ENCODE measurements around the gene METTL16. TPM values are rescaled to one million over a fixed set of nuclear protein-coding genes. Genes with fewer than 3 reads are reported as not detected.
A peak's percentile ranks its signal among the peaks of the same experiment; 100 is the strongest.

The METTL16 gene
- total RNA-seq, 1 donor from 2014 or later = 39.3 TPM

GRCh38 chr17:2398655-2399571, 112.8 kb downstream of the METTL16 start:
- Mint-ChIP-seq H3K4me1 (ENCODE audit: unreplicated experiment) (peaks cover 36% of the 10 kb centered on the region), H3K36me3 (no peaks in the 10 kb centered on the region), H3K27ac (peak overlapping the region; percentile 100), H3K27me3 (no peaks in the 10 kb centered on the region), H3K4me3 (peak overlapping the region; percentile 99), H3K9me3 (no peaks in the 10 kb centered on the region)
- no peak for DNase-seq (ENCODE audit: extremely low spot score, unreplicated experiment)
- no peak for TF ChIP-seq CTCF (conservative IDR thresholded peaks at IDR 0.05)

GRCh38 chr17:2398182-2398581, 113.5 kb downstream of the METTL16 start:
- H3K36me3 Mint-ChIP-seq = no peaks in the 10 kb centered on the region
- no peak for TF ChIP-seq CTCF (conservative IDR thresholded peaks at IDR 0.05)
- H3K27me3 Mint-ChIP-seq = no peaks in the 10 kb centered on the region
- peaks cover 31% of the 10 kb centered on the region for H3K4me1 Mint-ChIP-seq (ENCODE audit: unreplicated experiment)
- H3K4me3 Mint-ChIP-seq = peak overlapping the region; percentile 99
- peak overlapping the region; percentile 100 for H3K27ac Mint-ChIP-seq
- DNase-seq (ENCODE audit: extremely low spot score, unreplicated experiment) = no peak
- H3K9me3 Mint-ChIP-seq = no peaks in the 10 kb centered on the region

- TF ChIP-seq CTCF (conservative IDR thresholded peaks at IDR 0.05) = no peak
- Mint-ChIP-seq H3K27ac (peak overlapping the region; percentile 100), H3K4me3 (peak overlapping the region; percentile 99), H3K4me1 (ENCODE audit: unreplicated experiment) (peaks cover 31% of the 10 kb centered on the region), H3K36me3 (no peaks in the 10 kb centered on the region), H3K27me3 (no peaks in the 10 kb centered on the region), H3K9me3 (no peaks in the 10 kb centered on the region)
- no peak for DNase-seq (ENCODE audit: extremely low spot score, unreplicated experiment)
Observed at GRCh38 chr17:2397247-2398171, 114.2 kb downstream of the METTL16 start.

- peaks cover 4% of the 10 kb centered on the region for H3K36me3 Mint-ChIP-seq
- peak; percentile 84 for DNase-seq (ENCODE audit: extremely low spot score, unreplicated experiment)
- no peaks in the 10 kb centered on the region for H3K9me3 Mint-ChIP-seq
- H3K27me3 Mint-ChIP-seq = no peaks in the 10 kb centered on the region
- peaks cover 39% of the 10 kb centered on the region for H3K4me1 Mint-ChIP-seq (ENCODE audit: unreplicated experiment)
- H3K27ac Mint-ChIP-seq = peak overlapping the region; percentile 100
- TF ChIP-seq CTCF (conservative IDR thresholded peaks at IDR 0.05) = no peak
- peak overlapping the region; percentile 99 for H3K4me3 Mint-ChIP-seq
Observed at GRCh38 chr17:2396568-2397246, 115.0 kb downstream of the METTL16 start.

GRCh38 chr17:2396192-2396567, 115.5 kb downstream of the METTL16 start:
- peaks cover 43% of the 10 kb centered on the region for H3K4me1 Mint-ChIP-seq (ENCODE audit: unreplicated experiment)
- no peaks in the 10 kb centered on the region for H3K9me3 Mint-ChIP-seq
- peak overlapping the region; percentile 82 for H3K4me3 Mint-ChIP-seq
- no peak for DNase-seq (ENCODE audit: extremely low spot score, unreplicated experiment)
- no peak for TF ChIP-seq CTCF (conservative IDR thresholded peaks at IDR 0.05)
- H3K36me3 Mint-ChIP-seq = peaks cover 4% of the 10 kb centered on the region
- no peaks in the 10 kb centered on the region for H3K27me3 Mint-ChIP-seq
- peak overlapping the region; percentile 94 for H3K27ac Mint-ChIP-seq
